ENCODE measurements around the gene CA7. TPM values are rescaled to one million over a fixed set of nuclear protein-coding genes. Genes with fewer than 3 reads are reported as not detected.

The CA7 gene
- total RNA-seq, 2 donors from 2014 or later = not detected

DNA sequence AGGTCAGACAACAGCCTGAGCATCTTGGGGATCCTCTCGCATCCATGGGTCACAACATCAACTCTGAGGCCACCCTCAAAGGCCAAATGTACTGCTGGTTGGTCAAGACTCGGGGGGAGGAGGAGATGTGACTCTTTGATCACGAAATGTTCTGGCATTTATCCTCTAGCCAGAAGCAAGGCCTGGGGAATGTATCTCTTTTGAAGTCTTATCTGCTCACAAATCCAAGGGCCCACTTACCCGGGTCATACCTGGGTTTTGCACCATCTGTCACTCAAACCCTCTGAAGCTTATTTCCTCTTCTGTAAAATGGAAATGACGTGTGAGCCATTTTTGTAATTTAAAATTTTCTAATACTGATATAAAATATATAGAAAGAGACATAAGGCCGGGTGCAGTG lies 13.2 kb downstream of the CA7 start:
- Histone ChIP-seq H3K27me3 (no peaks in the 10 kb centered on the region), H3K36me3 (replicated peaks in 1 of 2; ENCODE audit: insufficient read depth in 1 of 2, low read depth in 2 of 2) (no peaks in the 10 kb centered on the region), H3K4me1 (no peaks in the 10 kb centered on the region), H3K27ac (no peak overlapping the region), H3K9me3 (no peaks in the 10 kb centered on the region), H3K4me3 (no peak overlapping the region)
- no peak for ATAC-seq
- WGBS, 2 donors = 84% methylated on average over 6 of the region's 6 CpGs
- intact Hi-C loops (cut with DNase I) = no loop called here
- TF ChIP-seq, protein P1, sequence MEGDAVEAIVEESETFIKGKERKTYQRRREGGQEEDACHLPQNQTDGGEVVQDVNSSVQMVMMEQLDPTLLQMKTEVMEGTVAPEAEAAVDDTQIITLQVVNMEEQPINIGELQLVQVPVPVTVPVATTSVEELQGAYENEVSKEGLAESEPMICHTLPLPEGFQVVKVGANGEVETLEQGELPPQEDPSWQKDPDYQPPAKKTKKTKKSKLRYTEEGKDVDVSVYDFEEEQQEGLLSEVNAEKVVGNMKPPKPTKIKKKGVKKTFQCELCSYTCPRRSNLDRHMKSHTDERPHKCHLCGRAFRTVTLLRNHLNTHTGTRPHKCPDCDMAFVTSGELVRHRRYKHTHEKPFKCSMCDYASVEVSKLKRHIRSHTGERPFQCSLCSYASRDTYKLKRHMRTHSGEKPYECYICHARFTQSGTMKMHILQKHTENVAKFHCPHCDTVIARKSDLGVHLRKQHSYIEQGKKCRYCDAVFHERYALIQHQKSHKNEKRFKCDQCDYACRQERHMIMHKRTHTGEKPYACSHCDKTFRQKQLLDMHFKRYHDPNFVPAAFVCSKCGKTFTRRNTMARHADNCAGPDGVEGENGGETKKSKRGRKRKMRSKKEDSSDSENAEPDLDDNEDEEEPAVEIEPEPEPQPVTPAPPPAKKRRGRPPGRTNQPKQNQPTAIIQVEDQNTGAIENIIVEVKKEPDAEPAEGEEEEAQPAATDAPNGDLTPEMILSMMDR (IDR thresholded peaks at IDR 0.05) = no peak
- no peak for TF ChIP-seq POLR2A (IDR thresholded peaks at IDR 0.05)
- DNase-seq = no peak

DNA sequence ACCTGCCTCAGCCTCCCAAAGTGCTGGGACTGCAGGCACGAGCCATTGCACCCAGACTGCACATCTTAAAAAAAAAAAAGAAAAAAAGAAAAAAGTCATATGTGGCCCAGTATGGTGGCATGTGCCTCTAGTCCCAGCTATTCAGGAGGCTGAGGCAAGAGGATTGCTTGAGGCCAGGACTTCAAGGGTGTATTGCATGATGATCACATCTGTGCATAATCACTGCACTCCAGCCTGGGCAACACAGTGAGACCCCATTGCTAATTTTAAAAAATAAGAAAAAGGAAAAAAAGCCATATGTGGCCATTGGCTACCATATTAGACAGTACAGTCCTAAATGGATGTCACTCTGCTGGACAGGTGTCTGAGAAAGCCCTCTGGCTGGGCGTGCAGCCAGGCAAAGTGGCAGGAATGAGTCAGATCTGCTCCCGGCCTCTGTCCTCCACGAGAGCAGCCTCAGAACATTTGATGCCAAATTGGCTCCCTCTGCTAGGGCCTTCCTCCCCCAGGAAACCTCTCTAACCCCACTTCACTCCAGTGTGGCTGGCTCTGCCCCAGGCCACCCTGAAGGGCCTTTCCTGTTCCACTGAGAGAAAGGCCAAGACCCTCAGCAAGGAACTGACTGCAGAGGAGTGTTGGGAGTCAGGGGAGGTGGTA lies 14.7 kb downstream of the CA7 start:
- TF ChIP-seq, protein P1 (IDR thresholded peaks at IDR 0.05) = no peak
- no peak for TF ChIP-seq POLR2A (IDR thresholded peaks at IDR 0.05)

DNA sequence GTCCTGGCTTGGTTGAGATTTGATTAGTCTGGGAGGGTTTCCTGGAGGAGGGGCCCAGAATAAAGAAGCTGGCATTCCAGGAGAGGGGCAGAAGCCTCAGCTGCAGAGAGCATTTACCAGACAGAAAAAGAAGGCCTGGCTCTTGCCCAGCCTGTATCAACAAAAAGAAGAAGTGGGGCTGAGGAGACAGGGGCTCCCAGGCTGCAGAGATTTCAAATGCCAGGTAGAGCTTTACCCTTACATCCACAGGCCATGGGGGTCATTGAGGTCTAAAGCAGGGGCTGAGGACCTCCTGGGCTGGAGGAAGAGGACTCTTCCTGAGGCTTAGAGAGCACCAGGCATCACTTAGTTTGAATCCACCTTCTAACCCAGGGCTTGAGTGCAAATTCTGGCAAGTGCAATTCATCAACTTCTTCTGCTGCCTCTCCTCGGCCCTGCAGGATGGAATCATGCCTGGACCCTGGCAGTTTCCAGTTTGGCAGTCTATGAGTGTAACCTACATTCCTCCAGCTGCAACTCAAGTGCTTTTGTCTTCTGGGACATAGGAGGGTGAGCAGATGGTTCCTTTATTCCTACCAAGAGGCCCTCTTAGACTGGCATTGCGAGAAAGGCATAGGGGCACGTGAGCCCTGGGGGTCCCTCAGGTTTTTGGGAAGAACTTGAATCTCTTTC lies 15.3 kb downstream of the CA7 start:
- DNase-seq = no peak
- no peaks in the 10 kb centered on the region for H3K36me3 ChIP-seq (replicated peaks in 1 of 2; ENCODE audit: insufficient read depth in 1 of 2, low read depth in 2 of 2)
- TF ChIP-seq POLR2A (IDR thresholded peaks at IDR 0.05) = no peak
- TF ChIP-seq, protein P1 (IDR thresholded peaks at IDR 0.05) = no peak
- ATAC-seq = no peak
- intact Hi-C loops (cut with DNase I) = loop anchor here (10.0 kb wide), 1 partner anchor 255 kb away; the partner anchor contains the start of gene CMTM3
- no peak overlapping the region for H3K4me3 ChIP-seq
- no peak overlapping the region for H3K27ac ChIP-seq
- H3K27me3 ChIP-seq = no peaks in the 10 kb centered on the region
- WGBS, 2 donors = 93 to 100% methylated on average over 1 to 3 of the region's 3 CpGs
- no peaks in the 10 kb centered on the region for H3K4me1 ChIP-seq
- no peaks in the 10 kb centered on the region for H3K9me3 ChIP-seq

More for the DNA sequence above, 14.7 kb downstream of the CA7 start:
- H3K27ac ChIP-seq = no peak overlapping the region
- no peaks in the 10 kb centered on the region for H3K36me3 ChIP-seq (replicated peaks in 1 of 2; ENCODE audit: insufficient read depth in 1 of 2, low read depth in 2 of 2)
- DNase-seq (peak in 2 of 4 donors; percentile 23 to 47), ATAC-seq (no peak)
- no peaks in the 10 kb centered on the region for H3K27me3 ChIP-seq
- no peaks in the 10 kb centered on the region for H3K9me3 ChIP-seq
- no peak overlapping the region for H3K4me3 ChIP-seq
- intact Hi-C loops (cut with DNase I) = no loop called here
- no peaks in the 10 kb centered on the region for H3K4me1 ChIP-seq
- 50 to 58% methylated on average over 4 of the region's 4 CpGs for WGBS, 2 donors

DNA sequence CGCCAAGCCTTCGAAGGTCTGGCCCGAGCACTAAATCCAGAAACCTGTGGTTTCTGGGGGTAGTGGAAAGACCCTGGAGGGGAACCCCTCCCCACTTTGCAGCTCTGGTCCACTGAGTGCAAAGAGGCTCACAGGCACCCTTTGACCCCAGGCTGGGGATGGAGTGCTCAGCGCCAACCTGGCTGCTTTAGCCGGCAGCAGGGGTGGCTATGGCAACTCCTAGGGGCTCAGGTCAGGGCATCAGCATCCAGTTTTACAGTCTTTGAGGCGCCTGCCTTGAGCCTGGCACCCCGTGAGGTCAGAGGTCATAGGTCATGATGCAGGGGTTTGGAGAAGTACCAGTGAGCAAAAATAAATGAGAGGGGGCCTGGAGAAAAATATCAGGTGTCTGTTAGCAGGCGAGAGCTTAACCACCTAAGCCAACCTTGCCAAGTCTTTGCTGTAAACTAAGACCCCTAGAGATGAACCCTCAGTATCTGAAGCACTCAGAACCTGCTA lies 17.9 kb downstream of the CA7 start:
- no peaks in the 10 kb centered on the region for H3K36me3 ChIP-seq (replicated peaks in 1 of 2; ENCODE audit: insufficient read depth in 1 of 2, low read depth in 2 of 2)
- H3K27ac ChIP-seq = no peak overlapping the region
- H3K4me1 ChIP-seq = no peaks in the 10 kb centered on the region
- TF ChIP-seq POLR2A (IDR thresholded peaks at IDR 0.05) = no peak
- TF ChIP-seq, protein P1 (IDR thresholded peaks at IDR 0.05) = no peak
- ATAC-seq (no peak), DNase-seq (no peak)
- H3K9me3 ChIP-seq = no peaks in the 10 kb centered on the region
- intact Hi-C loops (cut with DNase I) = loop anchor here (10.0 kb wide), 1 partner anchor 257 kb away; the partner anchor contains the start of gene CMTM3
- WGBS, 2 donors = 69 to 87% methylated on average over 3 to 8 of the region's 8 CpGs
- H3K27me3 ChIP-seq = no peaks in the 10 kb centered on the region
- H3K4me3 ChIP-seq = no peak overlapping the region
